BJ (cell line): Measurements from ENCODE around the gene KDM4C. TPM values are rescaled to one million over a fixed set of nuclear protein-coding genes. Genes with fewer than 3 reads are reported as not detected.
"Not testable (repeated sequence)": the region's sequence is repeated elsewhere in the genome, so short reads cannot be mapped to it uniquely, and the experiment has no call there.

Experiments used
- CTCF ChIA-PET: fragments of 350-600 bp; formaldehyde crosslinking; extraction: SDS; loops from one replicate; lab custom pipeline; 2021; ENCODE audit warnings: antibody characterized with exemption, inconsistent platforms; lab: Yijun Ruan, JAX
- POLR2A ChIA-PET: fragments of 300-600 bp; sonication (Branson Sonifier 250); formaldehyde crosslinking; extraction: SDS; loops from one replicate; lab custom pipeline; 2021; ENCODE audit warnings: antibody characterized with exemption; lab: Charles Lee
- DNase-seq: peaks from one replicate; pipeline ENCODE4 v3.0.0-alpha.2; 2011; ENCODE audit warnings: low read depth
- H3K27me3 ChIP-seq: 2 replicates; pipeline ENCODE4 v1.6.0; 2011; ENCODE audit warnings: low read length; ENCODE audit not compliant: control insufficient read depth, insufficient read depth
- H3K36me3 ChIP-seq: 2 replicates; pipeline ENCODE4 v1.5.1; 2011; ENCODE audit warnings: low read length; ENCODE audit not compliant: control insufficient read depth, insufficient read depth
- H3K4me3 ChIP-seq: 2 replicates; pipeline ENCODE4 v1.5.1; 2011; ENCODE audit warnings: low read depth, mild to moderate bottlenecking, control low read depth, low read length
- CTCF ChIP-seq: IDR thresholded peaks from 2 replicates; pipeline ENCODE4 v1.5.1; 2011; ENCODE audit warnings: low read depth, mild to moderate bottlenecking, control low read depth, inconsistent platforms, low read length, moderate library complexity; ENCODE audit not compliant: insufficient read depth
- polyA plus RNA-seq: library from polyadenylated mRNA; depleted of rRNA; stranded (reverse); fragments of >200 nt; gene quantifications from 2 replicates; pipeline ENCODE4 v1.2.3, GENCODE V29; 2011

The KDM4C gene
- polyA plus RNA-seq, 1 experiment, result 11.3 TPM

- ChIA-PET CTCF (no interaction called here), POLR2A (no interaction called here)
- Histone ChIP-seq H3K4me3 (no peak overlapping the region), H3K36me3 (no peaks in the 10 kb centered on the region), H3K27me3 (no peaks in the 10 kb centered on the region)
- TF ChIP-seq CTCF, result no peak
- DNase-seq, result no peak
Measured at GRCh38 chr9:6782981-6783380, 25.2 kb downstream of the KDM4C start.

GRCh38 chr9:6783753-6784152 is 26.0 kb downstream of the KDM4C start:
- DNase-seq, result no peak
- H3K27me3 ChIP-seq, result no peaks in the 10 kb centered on the region
- POLR2A ChIA-PET, result no interaction called here
- H3K4me3 ChIP-seq, result no peak overlapping the region
- CTCF ChIA-PET, result interaction anchor here (0.9 kb wide), 1 partner anchor 39 kb away, joined by 4 read pairs; no protein-coding TSS in a partner anchor
- TF ChIP-seq CTCF, result no peak
- no peaks in the 10 kb centered on the region for H3K36me3 ChIP-seq

- Histone ChIP-seq H3K4me3 (no peak overlapping the region), H3K27me3 (no peaks in the 10 kb centered on the region), H3K36me3 (no peaks in the 10 kb centered on the region)
- DNase-seq, result no peak
- no peak for TF ChIP-seq CTCF
- ChIA-PET CTCF (no interaction called here), POLR2A (no interaction called here)
Measured at GRCh38 chr9:6785682-6786081, 27.9 kb downstream of the KDM4C start.

GRCh38 chr9:6787793-6788161 is 30.0 kb downstream of the KDM4C start:
- no peaks in the 10 kb centered on the region for H3K36me3 ChIP-seq
- no peaks in the 10 kb centered on the region for H3K27me3 ChIP-seq
- DNase-seq, result no peak
- POLR2A ChIA-PET, result no interaction called here
- H3K4me3 ChIP-seq, result no peak overlapping the region
- no peak for TF ChIP-seq CTCF
- CTCF ChIA-PET, result no interaction called here

- TF ChIP-seq CTCF, result no peak
- Histone ChIP-seq H3K4me3 (no peak overlapping the region), H3K36me3 (no peaks in the 10 kb centered on the region), H3K27me3 (no peaks in the 10 kb centered on the region)
- DNase-seq, result no peak
- POLR2A ChIA-PET, result no interaction called here
- CTCF ChIA-PET, result no interaction called here
Measured at GRCh38 chr9:6788162-6789016, 30.6 kb downstream of the KDM4C start.

GRCh38 chr9:6789017-6789338 is 31.2 kb downstream of the KDM4C start:
- DNase-seq, H3K36me3 ChIP-seq, H3K27me3 ChIP-seq, POLR2A ChIA-PET, CTCF ChIA-PET, H3K4me3 ChIP-seq: not testable (repeated sequence)
